ENCODE data around the gene ERCC8.
"Not testable (repeated sequence)": the region's sequence is repeated elsewhere in the genome, so short reads cannot be mapped to it uniquely, and the experiment has no call there.

The ERCC8 gene, protein sequence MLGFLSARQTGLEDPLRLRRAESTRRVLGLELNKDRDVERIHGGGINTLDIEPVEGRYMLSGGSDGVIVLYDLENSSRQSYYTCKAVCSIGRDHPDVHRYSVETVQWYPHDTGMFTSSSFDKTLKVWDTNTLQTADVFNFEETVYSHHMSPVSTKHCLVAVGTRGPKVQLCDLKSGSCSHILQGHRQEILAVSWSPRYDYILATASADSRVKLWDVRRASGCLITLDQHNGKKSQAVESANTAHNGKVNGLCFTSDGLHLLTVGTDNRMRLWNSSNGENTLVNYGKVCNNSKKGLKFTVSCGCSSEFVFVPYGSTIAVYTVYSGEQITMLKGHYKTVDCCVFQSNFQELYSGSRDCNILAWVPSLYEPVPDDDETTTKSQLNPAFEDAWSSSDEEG

DNA sequence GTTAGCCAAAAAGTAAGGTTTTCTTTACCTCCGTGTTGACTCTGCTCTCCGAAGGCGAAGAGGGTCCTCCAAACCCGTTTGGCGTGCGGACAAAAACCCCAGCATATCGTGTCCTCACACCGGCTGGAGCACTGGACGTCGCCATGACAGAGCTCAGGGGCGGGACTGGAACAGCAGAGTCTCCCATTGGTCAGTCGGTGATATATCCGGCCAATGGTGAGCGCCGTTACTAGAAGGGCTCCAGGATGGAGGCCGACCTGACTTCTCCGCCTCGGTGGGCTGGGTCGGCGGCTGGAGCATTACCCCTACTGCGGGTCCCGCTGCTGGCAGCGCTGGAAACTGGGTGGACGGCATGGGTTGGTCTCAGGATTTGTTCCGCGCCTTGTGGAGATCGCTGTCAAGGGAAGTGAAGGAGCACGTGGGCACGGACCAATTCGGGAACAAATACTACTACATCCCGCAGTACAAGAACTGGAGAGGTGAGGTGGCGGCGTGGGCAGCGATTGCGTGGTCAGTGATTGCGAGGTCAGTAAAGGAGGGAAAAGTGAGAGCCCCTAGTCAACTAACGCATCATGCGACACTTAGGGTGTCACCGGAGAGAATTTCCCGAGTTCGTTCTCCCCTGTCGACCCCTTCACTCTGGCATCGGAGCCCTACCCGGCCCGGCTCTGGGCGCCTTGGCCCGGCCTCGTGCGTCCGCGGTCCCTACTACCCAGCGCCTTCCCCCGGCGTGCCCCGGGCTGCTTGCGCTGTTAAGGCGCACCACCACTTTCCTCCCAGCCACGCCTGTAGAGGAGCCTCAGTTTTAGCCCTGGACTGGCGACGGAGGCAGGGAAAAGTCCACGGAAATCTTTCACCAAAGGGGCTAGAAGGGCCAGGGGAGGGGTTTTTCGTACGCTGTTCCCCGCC lies at the start of gene ERCC8, which contains the start of gene NDUFAF2:
Gene ERCC8 (minus strand): TSS at position 167 of the 909 bp plus-strand sequence. CDS start 62 bp downstream, at position 105.
Gene NDUFAF2 (plus strand): TSS at position 302 of the 909 bp plus-strand sequence. CDS start 51 bp downstream, at position 353.
- Histone ChIP-seq H3K9me3 (ENCODE audit: low read length) (no peaks in the 10 kb centered on the region), H3K36me3 (ENCODE audit: insufficient read depth, low read length) (no peaks in the 10 kb centered on the region), H3K4me1 (ENCODE audit: insufficient read depth, low read length) (peaks cover 15% of the 10 kb centered on the region), H3K27me3 (ENCODE audit: insufficient read depth, low read length) (no peaks in the 10 kb centered on the region), H2AFZ (ENCODE audit: low read depth, low read length) (peak within 1 kb of the TSS; percentile 83), H3K4me3 (ENCODE audit: low read length) (peak within 1 kb of the TSS; percentile 62)

DNA sequence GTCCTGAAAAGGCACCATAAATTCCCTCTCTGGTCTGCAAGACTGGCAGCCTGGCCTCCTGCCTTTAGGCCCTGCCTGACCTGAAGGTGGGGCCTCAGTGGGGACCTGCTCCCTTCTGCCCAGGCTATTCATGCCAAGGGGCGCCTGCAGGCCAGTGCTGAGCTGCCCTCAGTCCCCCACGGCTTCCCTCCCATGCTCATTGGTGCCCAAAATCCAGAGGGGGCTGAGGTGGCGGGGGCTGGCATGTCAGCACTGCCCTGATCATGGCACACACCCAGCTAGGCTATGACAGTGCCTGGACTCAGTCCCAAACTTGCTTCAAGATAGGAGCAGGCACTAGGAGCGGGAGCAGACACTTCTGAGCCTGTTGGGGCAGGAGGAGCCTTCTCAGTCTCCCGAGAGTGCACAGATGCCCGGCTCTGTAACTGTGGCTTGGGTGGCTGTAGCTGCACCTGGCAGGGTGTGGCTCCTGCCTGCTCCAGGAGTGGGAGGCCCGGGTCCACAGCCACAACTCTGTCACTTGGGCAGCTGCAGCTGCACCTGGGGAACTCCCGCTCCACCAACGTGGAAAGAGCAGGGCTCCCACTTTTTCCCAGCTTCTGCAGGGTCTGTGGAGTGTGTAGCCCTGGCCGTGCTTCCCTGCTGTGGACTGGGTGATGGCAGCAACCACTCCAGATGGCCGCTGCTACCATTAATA lies 49.2 kb upstream of the ERCC8 start:
- Histone ChIP-seq H2AFZ (ENCODE audit: low read depth, low read length) (no peak overlapping the region), H3K4me3 (ENCODE audit: low read length) (no peak overlapping the region), H3K9me3 (ENCODE audit: low read length) (peaks cover 18% of the 10 kb centered on the region), H3K36me3 (ENCODE audit: insufficient read depth, low read length) (no peaks in the 10 kb centered on the region), H3K4me1 (ENCODE audit: insufficient read depth, low read length) (no peaks in the 10 kb centered on the region), H3K27me3 (ENCODE audit: insufficient read depth, low read length) (no peaks in the 10 kb centered on the region)

DNA sequence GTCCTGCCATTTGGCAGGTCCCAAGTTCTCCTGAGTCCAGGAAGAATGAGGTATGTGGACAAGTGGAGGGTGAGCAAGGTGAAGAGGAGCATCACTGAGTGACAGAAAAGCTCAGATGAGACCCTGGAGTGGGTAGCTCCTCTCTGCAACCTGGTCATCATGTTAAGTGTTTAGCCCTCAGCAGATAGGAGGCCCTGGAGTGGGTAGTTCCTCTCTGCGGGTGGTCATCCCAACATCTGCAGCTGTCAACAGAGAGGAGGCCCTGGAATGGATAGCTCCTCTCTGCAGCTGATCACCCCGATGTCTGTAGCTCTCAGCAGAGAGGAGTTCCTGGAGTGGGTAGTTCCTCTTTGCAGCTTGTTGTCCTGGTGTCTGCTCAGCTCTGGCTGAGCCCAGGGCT lies 48.6 kb upstream of the ERCC8 start:
- Histone ChIP-seq H3K9me3 (ENCODE audit: low read length) (peaks cover 18% of the 10 kb centered on the region), H3K36me3 (ENCODE audit: insufficient read depth, low read length) (no peaks in the 10 kb centered on the region), H3K4me1 (ENCODE audit: insufficient read depth, low read length) (no peaks in the 10 kb centered on the region), H2AFZ (ENCODE audit: low read depth, low read length) (no peak overlapping the region), H3K4me3 (ENCODE audit: low read length) (no peak overlapping the region), H3K27me3 (ENCODE audit: insufficient read depth, low read length) (no peaks in the 10 kb centered on the region)

DNA sequence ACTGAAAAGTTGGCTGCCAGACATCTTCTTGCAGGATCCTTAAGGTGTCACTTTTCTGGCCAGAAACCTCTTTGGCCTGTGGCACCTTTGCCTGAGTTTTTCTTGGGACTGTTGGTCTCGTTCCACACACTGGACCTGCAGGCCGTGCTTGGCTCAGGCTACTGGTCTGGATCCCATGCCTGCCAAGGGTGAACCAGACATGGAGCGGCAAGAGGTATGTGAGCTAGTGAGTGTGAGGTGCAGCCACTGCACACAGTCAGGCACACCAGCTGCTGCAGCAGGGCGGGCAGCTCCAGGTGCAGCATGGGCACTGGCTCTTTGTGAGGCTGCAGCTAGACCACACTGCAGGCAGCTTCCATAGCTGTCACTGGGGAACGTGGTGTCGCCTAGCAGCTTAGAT lies 48.0 kb upstream of the ERCC8 start:
- H3K36me3 ChIP-seq (ENCODE audit: insufficient read depth, low read length) = no peaks in the 10 kb centered on the region
- peaks cover 18% of the 10 kb centered on the region for H3K9me3 ChIP-seq (ENCODE audit: low read length)
- H3K27me3 ChIP-seq (ENCODE audit: insufficient read depth, low read length) = no peaks in the 10 kb centered on the region
- no peak overlapping the region for H2AFZ ChIP-seq (ENCODE audit: low read depth, low read length)
- H3K4me1 ChIP-seq (ENCODE audit: insufficient read depth, low read length) = no peaks in the 10 kb centered on the region
- no peak overlapping the region for H3K4me3 ChIP-seq (ENCODE audit: low read length)

DNA sequence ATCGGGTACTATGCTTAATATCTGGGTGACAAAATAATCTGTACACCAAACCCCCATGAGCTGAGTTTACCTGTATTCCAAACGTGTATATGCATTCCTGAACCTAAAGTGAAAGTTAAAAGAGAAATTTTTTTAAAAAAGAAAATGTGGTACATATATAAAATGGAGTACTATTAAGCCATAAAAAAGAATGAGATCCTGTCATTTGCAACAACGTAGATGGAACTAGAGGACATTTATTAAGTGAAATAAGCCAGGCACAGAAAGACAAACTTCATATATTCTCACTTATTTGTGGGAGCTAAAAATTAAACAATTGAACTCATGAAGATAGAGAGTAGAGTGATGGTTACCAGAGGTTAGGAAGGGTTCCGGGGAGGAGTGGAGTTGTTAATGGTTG lies 44.9 kb upstream of the ERCC8 start:
- Histone ChIP-seq H3K9me3 (ENCODE audit: low read length) (peaks cover 16% of the 10 kb centered on the region), H3K36me3 (ENCODE audit: insufficient read depth, low read length) (no peaks in the 10 kb centered on the region), H3K27me3 (ENCODE audit: insufficient read depth, low read length) (no peaks in the 10 kb centered on the region), H2AFZ (ENCODE audit: low read depth, low read length) (no peak overlapping the region), H3K4me1 (ENCODE audit: insufficient read depth, low read length) (no peaks in the 10 kb centered on the region), H3K4me3 (ENCODE audit: low read length) (no peak overlapping the region)

DNA sequence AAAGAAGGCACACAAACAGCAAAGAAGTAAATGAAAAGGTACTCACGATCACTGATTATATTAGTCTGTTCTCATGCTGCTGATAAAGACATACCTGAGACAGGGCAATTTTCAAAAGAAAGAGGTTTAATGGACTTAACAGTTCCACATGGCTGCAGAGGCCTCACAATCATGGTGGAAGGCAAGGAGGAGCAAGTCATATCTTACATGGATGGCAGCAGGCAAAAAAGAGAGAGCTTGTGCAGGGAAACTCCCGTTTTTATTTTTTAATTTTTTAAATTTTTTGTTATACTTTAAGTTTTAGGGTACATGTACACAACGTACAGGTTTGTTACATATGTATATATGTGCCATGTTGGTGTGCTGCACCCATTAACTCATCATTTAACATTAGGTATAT lies 37.3 kb upstream of the ERCC8 start:
- H3K9me3 ChIP-seq (ENCODE audit: low read length); H3K27me3 ChIP-seq (ENCODE audit: insufficient read depth, low read length); H3K36me3 ChIP-seq (ENCODE audit: insufficient read depth, low read length); H2AFZ ChIP-seq (ENCODE audit: low read depth, low read length); H3K4me1 ChIP-seq (ENCODE audit: insufficient read depth, low read length); H3K4me3 ChIP-seq (ENCODE audit: low read length): not testable (repeated sequence)

DNA sequence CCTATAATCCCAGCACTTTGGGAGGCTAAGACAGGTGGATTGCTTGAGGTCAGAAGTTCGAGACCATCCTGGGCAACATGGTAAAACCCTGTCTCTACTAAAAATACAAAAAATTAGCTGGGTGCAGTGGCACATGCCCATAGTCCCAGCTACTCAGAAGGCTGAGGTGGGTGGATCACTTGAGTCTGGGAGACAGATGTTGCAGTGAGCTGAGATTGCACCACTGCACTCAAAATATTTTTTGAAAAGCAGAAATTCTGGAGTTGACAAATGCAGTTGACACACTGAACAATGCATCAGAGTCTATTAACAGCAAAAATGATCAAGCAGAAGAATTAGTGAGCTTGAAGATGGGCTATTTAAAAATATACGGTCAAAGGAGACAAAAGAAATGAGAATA lies 35.6 kb upstream of the ERCC8 start:
- Histone ChIP-seq H3K36me3 (ENCODE audit: insufficient read depth, low read length) (no peaks in the 10 kb centered on the region), H3K4me3 (ENCODE audit: low read length) (no peak overlapping the region), H3K9me3 (ENCODE audit: low read length) (no peaks in the 10 kb centered on the region), H3K27me3 (ENCODE audit: insufficient read depth, low read length) (no peaks in the 10 kb centered on the region), H2AFZ (ENCODE audit: low read depth, low read length) (no peak overlapping the region), H3K4me1 (ENCODE audit: insufficient read depth, low read length) (no peaks in the 10 kb centered on the region)

DNA sequence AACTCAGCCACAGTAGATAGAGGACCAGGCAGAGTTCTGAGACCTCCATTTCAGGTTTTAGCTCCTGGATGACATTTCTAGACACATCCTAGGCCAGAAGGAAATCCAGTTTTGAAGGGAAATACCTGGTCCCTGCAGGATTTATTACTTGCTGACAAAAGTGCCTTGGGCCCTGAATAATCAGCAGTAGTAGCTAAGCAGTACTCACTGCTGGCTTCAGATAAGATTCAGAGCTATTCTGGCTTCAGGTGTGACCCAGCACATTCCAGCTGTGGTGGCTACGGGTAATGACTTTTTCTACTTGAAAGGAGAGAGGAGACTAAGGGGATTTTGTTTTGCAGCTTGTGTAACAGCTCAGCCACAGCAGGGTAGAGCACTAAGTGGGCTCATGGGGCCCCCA lies 34.1 kb upstream of the ERCC8 start:
- H3K9me3 ChIP-seq (ENCODE audit: low read length) = no peaks in the 10 kb centered on the region
- H3K4me3 ChIP-seq (ENCODE audit: low read length) = no peak overlapping the region
- H3K36me3 ChIP-seq (ENCODE audit: insufficient read depth, low read length) = no peaks in the 10 kb centered on the region
- no peaks in the 10 kb centered on the region for H3K27me3 ChIP-seq (ENCODE audit: insufficient read depth, low read length)
- H2AFZ ChIP-seq (ENCODE audit: low read depth, low read length) = no peak overlapping the region
- H3K4me1 ChIP-seq (ENCODE audit: insufficient read depth, low read length) = no peaks in the 10 kb centered on the region

DNA sequence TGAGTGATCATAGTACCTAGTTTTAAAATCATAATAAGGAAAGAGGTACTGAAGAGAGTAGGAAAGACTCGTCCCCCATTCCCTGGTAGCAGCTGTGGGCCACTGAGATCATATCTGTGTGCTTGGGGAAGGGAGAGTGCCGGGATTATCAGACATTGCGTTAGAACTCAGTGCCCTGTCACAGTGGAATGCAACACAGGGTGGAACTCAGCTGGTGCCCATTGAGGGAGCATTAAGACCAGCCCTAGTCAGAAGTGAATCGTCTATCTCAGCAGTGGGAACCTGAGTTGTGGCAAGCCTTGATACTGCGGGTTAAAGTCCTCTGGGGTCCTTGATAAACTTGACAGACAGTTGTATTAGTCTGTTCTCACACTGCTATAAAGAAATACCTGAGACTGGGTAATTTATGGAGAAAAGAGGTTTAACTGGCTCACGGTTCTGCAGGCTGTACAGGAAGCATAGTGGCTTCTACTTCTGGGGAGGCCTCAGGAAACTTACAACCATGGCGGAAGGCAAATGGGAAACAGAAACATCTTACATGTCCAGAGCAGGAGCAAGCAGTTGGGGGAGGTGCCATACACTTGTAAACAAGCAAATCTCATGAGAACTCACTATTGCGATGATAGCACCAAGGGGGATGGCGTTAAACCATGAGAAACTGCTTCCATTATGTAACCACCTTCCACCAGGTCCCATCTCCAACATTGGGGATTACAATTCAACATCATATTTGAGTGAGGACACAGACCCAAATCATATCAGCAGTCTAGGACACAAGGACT lies 33.3 kb upstream of the ERCC8 start:
- H3K4me1 ChIP-seq (ENCODE audit: insufficient read depth, low read length) = no peaks in the 10 kb centered on the region
- no peak overlapping the region for H3K4me3 ChIP-seq (ENCODE audit: low read length)
- no peaks in the 10 kb centered on the region for H3K36me3 ChIP-seq (ENCODE audit: insufficient read depth, low read length)
- H3K9me3 ChIP-seq (ENCODE audit: low read length) = no peaks in the 10 kb centered on the region
- no peak overlapping the region for H2AFZ ChIP-seq (ENCODE audit: low read depth, low read length)
- H3K27me3 ChIP-seq (ENCODE audit: insufficient read depth, low read length) = no peaks in the 10 kb centered on the region

DNA sequence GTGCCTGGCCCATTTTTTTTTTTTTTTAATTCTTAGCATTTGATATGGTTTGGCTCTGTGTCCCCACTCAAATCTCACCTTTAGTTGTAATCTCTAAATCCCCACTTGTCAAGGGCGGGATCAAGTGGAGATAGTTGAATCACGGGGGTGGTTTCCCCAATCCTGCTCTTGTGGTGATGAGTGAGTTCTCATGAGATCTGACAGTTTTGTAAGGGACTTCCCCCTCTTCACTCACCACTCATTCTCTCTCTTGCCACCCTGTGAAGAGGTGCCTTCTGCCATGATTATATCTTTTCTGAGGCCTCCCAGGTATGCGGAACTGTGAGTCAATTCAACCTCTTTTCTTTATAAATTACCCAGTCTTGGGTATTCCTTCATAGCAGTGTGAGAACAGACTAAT lies 27.4 kb upstream of the ERCC8 start:
- Histone ChIP-seq H3K4me1 (ENCODE audit: insufficient read depth, low read length) (no peaks in the 10 kb centered on the region), H3K27me3 (ENCODE audit: insufficient read depth, low read length) (no peaks in the 10 kb centered on the region), H3K9me3 (ENCODE audit: low read length) (peaks cover 2% of the 10 kb centered on the region), H3K4me3 (ENCODE audit: low read length) (no peak overlapping the region), H3K36me3 (ENCODE audit: insufficient read depth, low read length) (no peaks in the 10 kb centered on the region), H2AFZ (ENCODE audit: low read depth, low read length) (no peak overlapping the region)

DNA sequence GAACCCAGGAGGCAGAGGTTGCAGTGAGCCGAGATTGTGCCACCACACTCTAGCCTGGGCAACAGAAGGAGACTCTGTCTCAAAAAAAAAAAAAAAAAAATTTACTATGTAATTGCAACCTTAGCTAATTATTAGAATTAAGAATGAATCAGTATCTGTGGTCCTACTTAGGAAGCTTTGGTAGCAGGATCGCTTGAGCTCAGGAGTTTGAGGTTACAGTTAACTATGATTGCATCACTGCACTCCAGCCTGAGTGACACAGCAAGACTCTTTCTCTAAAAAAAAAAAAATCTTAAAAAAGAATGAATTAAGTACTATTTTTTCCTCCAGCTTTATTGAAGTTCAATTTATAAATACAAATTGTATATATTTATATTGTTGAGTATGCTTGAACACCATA lies 16.8 kb upstream of the ERCC8 start:
- Histone ChIP-seq H2AFZ (ENCODE audit: low read depth, low read length) (no peak overlapping the region), H3K9me3 (ENCODE audit: low read length) (no peaks in the 10 kb centered on the region), H3K36me3 (ENCODE audit: insufficient read depth, low read length) (no peaks in the 10 kb centered on the region), H3K4me3 (ENCODE audit: low read length) (no peak overlapping the region), H3K27me3 (ENCODE audit: insufficient read depth, low read length) (no peaks in the 10 kb centered on the region), H3K4me1 (ENCODE audit: insufficient read depth, low read length) (no peaks in the 10 kb centered on the region)

DNA sequence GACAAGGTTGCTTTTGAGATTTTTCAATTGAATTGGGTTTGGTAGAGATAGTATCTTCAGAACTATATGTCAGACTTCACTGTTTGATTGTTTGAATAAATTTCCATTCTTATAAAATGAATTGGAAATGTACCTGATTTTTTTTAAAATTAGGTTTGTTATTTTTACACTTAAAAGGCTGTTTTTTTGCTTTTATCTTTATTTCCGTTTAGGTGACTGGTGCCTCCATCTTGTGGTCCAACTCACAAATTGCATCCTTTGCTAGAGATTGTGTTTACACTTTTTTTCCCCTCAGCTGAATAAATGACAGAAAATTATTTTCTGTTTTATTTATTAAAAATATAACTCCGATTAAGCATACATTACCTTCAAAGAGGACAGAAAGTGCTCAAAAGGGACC lies 15.7 kb upstream of the ERCC8 start:
- no peaks in the 10 kb centered on the region for H3K4me1 ChIP-seq (ENCODE audit: insufficient read depth, low read length)
- no peak overlapping the region for H2AFZ ChIP-seq (ENCODE audit: low read depth, low read length)
- no peaks in the 10 kb centered on the region for H3K27me3 ChIP-seq (ENCODE audit: insufficient read depth, low read length)
- no peaks in the 10 kb centered on the region for H3K36me3 ChIP-seq (ENCODE audit: insufficient read depth, low read length)
- H3K9me3 ChIP-seq (ENCODE audit: low read length) = no peaks in the 10 kb centered on the region
- H3K4me3 ChIP-seq (ENCODE audit: low read length) = no peak overlapping the region

All from neuron (in vitro differentiated cells).